Astrocyte (in vitro differentiated cells and primary cell): ENCODE measurements around the gene PPP6R1.

ENCODE experiments used
- EZH2 ChIP-seq: IDR thresholded peaks from 2 replicates; pipeline ENCODE4 v1.6.1; 2012; ENCODE audit warnings: mild to moderate bottlenecking, low read length, inconsistent platforms; ENCODE audit not compliant: insufficient read depth
- TF ChIP-seq, protein P1 (sequence below): IDR thresholded peaks from 2 replicates; pipeline ENCODE4 v1.5.1; 2011; ENCODE audit warnings: low read depth, mild to moderate bottlenecking, inconsistent platforms, low read length, moderate library complexity; ENCODE audit not compliant: insufficient read depth

DNA sequence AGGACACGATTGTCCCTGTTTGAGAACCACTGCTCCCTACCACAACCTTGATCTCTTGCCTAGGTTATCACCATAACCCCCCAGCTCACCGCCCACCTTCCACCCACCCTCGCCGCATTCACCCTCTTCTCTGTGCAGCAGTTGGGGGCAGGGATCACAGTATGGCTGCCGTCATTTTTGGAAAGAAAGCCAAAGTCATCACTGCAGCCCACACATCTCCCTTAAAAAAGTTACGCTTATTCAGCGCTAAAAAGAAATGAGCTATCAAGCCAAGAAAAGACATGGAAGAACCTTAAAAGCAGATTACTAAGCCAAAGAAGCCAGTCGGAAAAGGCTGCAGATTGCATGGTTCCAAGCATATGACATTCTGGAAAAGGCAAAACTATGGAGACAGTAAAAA, 10.5 kb upstream of the PPP6R1 start:
- no peak for TF ChIP-seq EZH2
- TF ChIP-seq, protein P1, sequence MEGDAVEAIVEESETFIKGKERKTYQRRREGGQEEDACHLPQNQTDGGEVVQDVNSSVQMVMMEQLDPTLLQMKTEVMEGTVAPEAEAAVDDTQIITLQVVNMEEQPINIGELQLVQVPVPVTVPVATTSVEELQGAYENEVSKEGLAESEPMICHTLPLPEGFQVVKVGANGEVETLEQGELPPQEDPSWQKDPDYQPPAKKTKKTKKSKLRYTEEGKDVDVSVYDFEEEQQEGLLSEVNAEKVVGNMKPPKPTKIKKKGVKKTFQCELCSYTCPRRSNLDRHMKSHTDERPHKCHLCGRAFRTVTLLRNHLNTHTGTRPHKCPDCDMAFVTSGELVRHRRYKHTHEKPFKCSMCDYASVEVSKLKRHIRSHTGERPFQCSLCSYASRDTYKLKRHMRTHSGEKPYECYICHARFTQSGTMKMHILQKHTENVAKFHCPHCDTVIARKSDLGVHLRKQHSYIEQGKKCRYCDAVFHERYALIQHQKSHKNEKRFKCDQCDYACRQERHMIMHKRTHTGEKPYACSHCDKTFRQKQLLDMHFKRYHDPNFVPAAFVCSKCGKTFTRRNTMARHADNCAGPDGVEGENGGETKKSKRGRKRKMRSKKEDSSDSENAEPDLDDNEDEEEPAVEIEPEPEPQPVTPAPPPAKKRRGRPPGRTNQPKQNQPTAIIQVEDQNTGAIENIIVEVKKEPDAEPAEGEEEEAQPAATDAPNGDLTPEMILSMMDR = no peak
